H1 (cell line): Measurements from ENCODE around the gene MOB1B. TPM values are rescaled to one million over a fixed set of nuclear protein-coding genes. Genes with fewer than 3 reads are reported as not detected.

Experiments
- CTCF ChIA-PET: fragments of 300-600 bp; sonication (Branson Sonifier 250); formaldehyde crosslinking; loops from one replicate; lab custom pipeline; 2021; ENCODE audit not compliant: partially characterized antibody; lab: Charles Lee
- POLR2A ChIA-PET: fragments of 300-600 bp; sonication (Branson Sonifier 250); formaldehyde crosslinking; loops from one replicate; lab custom pipeline; 2021; ENCODE audit warnings: inconsistent platforms; ENCODE audit not compliant: partially characterized antibody; lab: Charles Lee
- DNase-seq, 2 experiments: peaks; one replicate each; pipeline versions ENCODE4 v3.0.0 to v3.0.0-alpha.2; 2010 to 2022; ENCODE audit warnings: low spot score in 2 of 2, low read depth in 1 of 2, mixed read lengths in 1 of 2
- FAIRE-seq: peaks from 2 replicates; lab custom pipeline; 2011; peaks lifted over from hg19 to GRCh38; lab: Jason Lieb, UNC
- H2AFZ ChIP-seq: 2 replicates; pipeline ENCODE4 v1.8.1; 2012; ENCODE audit warnings: low read length, inconsistent platforms
- H2AK5ac ChIP-seq: 2 replicates; pipeline ENCODE4 v1.6.1; 2013; ENCODE audit warnings: low read depth, low read length
- H2BK120ac ChIP-seq: replicated peaks from 2 replicates; pipeline ENCODE3; 2013; ENCODE audit warnings: low read depth, low read length, inconsistent platforms
- H2BK12ac ChIP-seq: 2 replicates; pipeline ENCODE4 v1.6.1; 2013; ENCODE audit warnings: low read depth, low read length
- H2BK15ac ChIP-seq: 2 replicates; pipeline ENCODE4 v1.6.1; 2013; ENCODE audit warnings: low read length
- H2BK20ac ChIP-seq: 2 replicates; pipeline ENCODE4 v1.6.1; 2013; ENCODE audit warnings: low read length
- H2BK5ac ChIP-seq: 2 replicates; pipeline ENCODE4 v1.6.1; 2013; ENCODE audit warnings: low read depth, low read length
- H3K14ac ChIP-seq: 2 replicates; pipeline ENCODE4 v1.6.1; 2013; ENCODE audit warnings: inconsistent platforms; ENCODE audit not compliant: insufficient read length
- H3K18ac ChIP-seq: 2 replicates; pipeline ENCODE4 v1.6.1; 2013; ENCODE audit warnings: low read length; ENCODE audit errors: extremely low read depth
- H3K23ac ChIP-seq: 2 replicates; pipeline ENCODE4 v1.6.1; 2013; ENCODE audit warnings: inconsistent platforms; ENCODE audit not compliant: insufficient read length
- H3K23me2 ChIP-seq: 2 replicates; pipeline ENCODE4 v1.6.1; 2013; ENCODE audit warnings: low read depth, low read length
- H3K27ac ChIP-seq: 2 replicates; pipeline ENCODE4 v1.6.1; 2011; ENCODE audit warnings: low read depth, low read length, inconsistent platforms
- H3K27me3 ChIP-seq, 4 experiments: replicated peaks in 1 of 4; 1 replicate in 1 of 4; 2 replicates in 3 of 4; pipeline versions ENCODE4 v1.6.1 to v1.8.1; 2011 to 2013; ENCODE audit warnings: low read length in 3 of 4, mild to moderate bottlenecking in 3 of 4, inconsistent platforms in 2 of 4, mixed read lengths in 2 of 4, moderate library complexity in 1 of 4; ENCODE audit not compliant: control insufficient read depth in 3 of 4, insufficient read depth in 3 of 4; ENCODE audit errors: extremely low read depth in 1 of 4
- H3K36me3 ChIP-seq, 4 experiments: 2 replicates each; pipeline versions ENCODE4 v1.6.1 to v1.8.1; 2011 to 2013; ENCODE audit warnings: mild to moderate bottlenecking in 4 of 4, low read length in 3 of 4, moderate library complexity in 2 of 4, control low read depth in 1 of 4, inconsistent platforms in 1 of 4; ENCODE audit not compliant: insufficient read depth in 4 of 4, control insufficient read depth in 2 of 4
- H3K4ac ChIP-seq: replicated peaks from 2 replicates; pipeline ENCODE3; 2013; ENCODE audit warnings: low read length, low read depth, mixed read lengths, inconsistent platforms; ENCODE audit not compliant: insufficient read length
- H3K4me1 ChIP-seq, 4 experiments: replicated peaks in 1 of 4; 1 replicate in 1 of 4; 2 replicates in 3 of 4; pipeline versions ENCODE4 v1.6.1 to v1.8.1; 2011 to 2013; ENCODE audit warnings: low read length in 3 of 4, inconsistent platforms in 2 of 4, mixed read lengths in 1 of 4; ENCODE audit not compliant: insufficient read depth in 4 of 4, control insufficient read depth in 3 of 4
- H3K4me2 ChIP-seq, 2 experiments: 2 replicates each; pipeline versions ENCODE4 v1.6.1 to v1.8.1; 2011 to 2013; ENCODE audit warnings: low read depth in 2 of 2, low read length in 2 of 2, control low read depth in 1 of 2, inconsistent platforms in 1 of 2, mild to moderate bottlenecking in 1 of 2; ENCODE audit not compliant: insufficient read depth in 1 of 2
- H3K4me3 ChIP-seq, 4 experiments: fragments of 200-600, 300-600 bp in 1 of 4; sonication (generic), shearing (Covaris generic), sonication (Bioruptor Twin) in 1 of 4; 2 replicates each; pipeline versions ENCODE4 v1.5.1 to v1.8.1; 2011 to 2016; ENCODE audit warnings: low read length in 4 of 4, low read depth in 3 of 4, control low read depth in 2 of 4, inconsistent platforms in 2 of 4, mild to moderate bottlenecking in 2 of 4, mixed read lengths in 1 of 4, moderate library complexity in 1 of 4; ENCODE audit not compliant: insufficient read depth in 2 of 4; ENCODE audit errors: extremely low read depth in 1 of 4
- H3K56ac ChIP-seq: replicated peaks from 2 replicates; pipeline ENCODE3; 2013; ENCODE audit warnings: low read depth, mild to moderate bottlenecking, mixed read lengths, low read length, inconsistent platforms; ENCODE audit not compliant: insufficient read length
- H3K79me1 ChIP-seq: 2 replicates; pipeline ENCODE4 v1.6.1; 2013; ENCODE audit warnings: low read depth, low read length, control low read depth
- H3K79me2 ChIP-seq, 2 experiments: 2 replicates each; pipeline versions ENCODE4 v1.6.1 to v1.8.1; 2012 to 2013; ENCODE audit warnings: low read length in 2 of 2, mild to moderate bottlenecking in 2 of 2, inconsistent platforms in 1 of 2; ENCODE audit not compliant: insufficient read depth in 2 of 2, control insufficient read depth in 1 of 2
- H3K9ac ChIP-seq, 4 experiments: replicated peaks in 1 of 4; 1 replicate in 1 of 4; 2 replicates in 3 of 4; pipeline versions ENCODE4 v1.6.1 to v1.8.1; 2011 to 2013; ENCODE audit warnings: low read depth in 3 of 4, low read length in 3 of 4, control low read depth in 2 of 4, mild to moderate bottlenecking in 2 of 4, moderate library complexity in 2 of 4, inconsistent platforms in 1 of 4; ENCODE audit errors: extremely low read depth in 1 of 4
- H3K9me3 ChIP-seq, 2 experiments: 2 replicates each; pipeline versions ENCODE4 v1.6.1 to v1.8.1; 2012 to 2013; ENCODE audit warnings: mild to moderate bottlenecking in 2 of 2, moderate library complexity in 2 of 2, control low read depth in 1 of 2, inconsistent platforms in 1 of 2, low read depth in 1 of 2, low read length in 1 of 2, mixed read lengths in 1 of 2; ENCODE audit not compliant: insufficient read depth in 2 of 2
- H4K20me1 ChIP-seq, 2 experiments: replicated peaks in 1 of 2; 2 replicates each; pipeline versions ENCODE3 to v1.8.1; 2011 to 2013; ENCODE audit warnings: inconsistent platforms in 2 of 2, low read length in 2 of 2, mild to moderate bottlenecking in 1 of 2; ENCODE audit not compliant: insufficient read depth in 2 of 2, control insufficient read depth in 1 of 2
- H4K5ac ChIP-seq: 2 replicates; pipeline ENCODE4 v1.6.1; 2013; ENCODE audit warnings: low read length, low read depth, mixed read lengths, inconsistent platforms; ENCODE audit not compliant: insufficient read length
- H4K8ac ChIP-seq: 2 replicates; pipeline ENCODE4 v1.8.0; 2013; ENCODE audit warnings: mild to moderate bottlenecking, moderate library complexity, low read length, inconsistent platforms; ENCODE audit not compliant: insufficient read depth; ENCODE audit errors: extremely low read depth
- H4K91ac ChIP-seq: replicated peaks from 2 replicates; pipeline ENCODE3; 2013; ENCODE audit warnings: low read length, mixed read lengths, inconsistent platforms; ENCODE audit not compliant: insufficient read length
- KDM4A ChIP-seq: IDR thresholded peaks from one replicate; pipeline ENCODE4 v1.7.1; 2012; ENCODE audit warnings: low read depth, mild to moderate bottlenecking, moderate library complexity, low read length, inconsistent platforms; ENCODE audit not compliant: severe bottlenecking
- RAD21 ChIP-seq, 2 experiments: IDR thresholded peaks in 1 of 2; conservative IDR thresholded peaks in 1 of 2; 2 replicates each; pipeline ENCODE4 v1.6.1; 2011; ENCODE audit warnings: low read depth in 2 of 2, low read length in 2 of 2, improper control_type of control experiment in 1 of 2, inconsistent platforms in 1 of 2, mild to moderate bottlenecking in 1 of 2, moderate library complexity in 1 of 2
- SAP30 ChIP-seq: fragments of 300-600 bp; sonication (generic); IDR thresholded peaks from 2 replicates; pipeline ENCODE4 v1.7.1; 2012; ENCODE audit warnings: low read length, moderate library complexity, mild to moderate bottlenecking, inconsistent platforms; ENCODE audit not compliant: insufficient read depth, insufficient replicate concordance
- WGBS, 2 experiments: shearing (Covaris generic) in 1 of 2; methylation state at CpG; one replicate each; pipeline versions ENCODE4 v1.1.6 to v1.1.7; 2013 to 2015; ENCODE audit warnings: low lambda C conversion rate in 2 of 2, mixed read lengths in 2 of 2, inconsistent platforms in 1 of 2, low coverage in 1 of 2, missing lambda C conversion rate in 1 of 2; ENCODE audit not compliant: insufficient replicate concordance in 2 of 2, insufficient coverage in 1 of 2, insufficient read length in 1 of 2; ENCODE audit errors: extremely low coverage in 1 of 2, missing lambda C conversion rate in 1 of 2; 5-methylcytosine and 5-hydroxymethylcytosine counted together
- polyA plus RNA-seq, 7 experiments: library from polyadenylated mRNA; depleted of rRNA in 3 of 7; stranded (reverse) in 5 of 7; unstranded in 2 of 7; fragments of >200 nt in 5 of 7; fragments of 200-250 nt in 2 of 7; gene quantifications; 1 replicate in 5 of 7; 2 replicates in 1 of 7; 4 replicates in 1 of 7; pipeline versions ENCODE4 v1.2.1 to v1.2.3, GENCODE V29; 2011 to 2013; ENCODE audit warnings: missing spikeins in 2 of 7, mixed read lengths in 2 of 7
- total RNA-seq: library from RNA; stranded (reverse); fragmentation: NEBNext Ultra II Directional; extraction: Animal tissue kit (Norgen Biotek cat#: 25700); gene quantifications from 2 replicates; pipeline ENCODE4 v1.2.1, GENCODE V29; 2021

The MOB1B gene
- total and polyA plus RNA-seq, 2 of the 8 experiments (the other 6 are each of a cell fraction or from before 2014, with no cell fraction given), result 3.8 to 33.5 TPM

DNA sequence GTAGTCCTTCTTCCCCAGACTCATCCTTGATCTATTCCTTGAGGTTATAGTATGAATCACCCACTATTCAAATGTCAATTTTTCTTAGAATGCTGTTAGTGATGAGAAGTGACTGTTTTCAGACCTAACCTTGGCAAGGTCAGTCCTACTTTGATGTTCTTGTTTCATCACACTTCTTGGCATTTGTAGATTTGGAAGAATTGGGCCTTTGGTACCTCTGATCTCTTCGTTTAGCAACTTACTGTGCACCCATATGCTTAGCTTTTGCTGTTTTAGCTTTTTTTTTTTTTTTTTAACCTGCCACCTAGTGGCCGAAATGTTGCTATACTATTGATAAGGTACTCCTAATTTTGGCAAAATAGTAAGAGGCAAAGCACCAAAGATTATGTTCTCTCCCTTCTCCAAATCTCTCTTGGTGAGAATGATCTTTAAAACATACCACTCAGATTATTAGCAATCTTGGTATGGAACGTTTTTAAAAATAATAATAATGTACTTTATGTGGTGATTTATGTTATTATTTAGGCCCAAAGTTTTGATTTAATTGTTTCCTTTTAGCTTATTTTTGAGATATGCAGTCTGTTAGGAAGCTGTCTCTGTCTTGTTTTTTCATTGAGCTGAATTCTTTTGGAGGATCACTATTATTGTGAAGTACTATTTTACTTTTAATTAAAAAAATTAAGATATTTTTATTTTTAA, 107.9 kb downstream of the MOB1B start:
- no peak overlapping the region for H3K4me2 ChIP-seq
- no peak overlapping the region for H2AK5ac ChIP-seq
- H4K20me1 ChIP-seq, result peaks cover 0 to 2% of the 10 kb centered on the region in 2 experiments
- no peak overlapping the region for H4K5ac ChIP-seq
- peaks cover 0 to 44% of the 10 kb centered on the region in 2 experiments; a peak in 2 of 4 replicates for H3K79me2 ChIP-seq
- no peak overlapping the region for H3K56ac ChIP-seq
- no peak for FAIRE-seq
- no peak overlapping the region for H2BK120ac ChIP-seq
- no peak overlapping the region for H2BK12ac ChIP-seq
- no peak for DNase-seq
- H3K9me3 ChIP-seq, result peaks cover 0 to 2% of the 10 kb centered on the region in 2 experiments; a peak in 1 of 4 replicates
- H4K8ac ChIP-seq, result no peak overlapping the region
- H3K36me3 ChIP-seq, result peaks cover 0 to 7% (median 0%) of the 10 kb centered on the region in 4 experiments; a peak in 3 of 8 replicates
- WGBS, 2 experiments, result 13% methylated on average over 3 of the region's 3 CpGs; no CpG with 5 or more reads in 1 of the 2 experiments
- H3K14ac ChIP-seq, result no peak overlapping the region
- no peak overlapping the region for H2BK20ac ChIP-seq
- H2BK5ac ChIP-seq, result no peak overlapping the region
- H3K23ac ChIP-seq, result no peak overlapping the region
- no peak overlapping the region for H3K9ac ChIP-seq
- H3K18ac ChIP-seq, result no peak overlapping the region
- H3K4me3 ChIP-seq, result no peak overlapping the region
- ChIA-PET CTCF (interaction anchor here (0.6 to 4.4 kb wide), 33 partner anchors 8 to 1834 kb away, joined by 3 to 40 read pairs (median 3); partner anchors contain the start of genes DCK and MOB1B), POLR2A (interaction anchor here (0.7 to 1.2 kb wide), 3 partner anchors 17 to 171 kb away, joined by 3 to 4 read pairs (median 3); partner anchors contain the start of genes DCK and GRSF1)
- H3K27ac ChIP-seq, result no peak overlapping the region
- H3K79me1 ChIP-seq, result no peaks in the 10 kb centered on the region; the same call in 1 of the 2 replicates
- H3K4ac ChIP-seq, result no peak overlapping the region
- H2AFZ ChIP-seq, result no peak overlapping the region
- no peak overlapping the region for H2BK15ac ChIP-seq
- no peaks in the 10 kb centered on the region for H3K23me2 ChIP-seq
- no peak overlapping the region for H4K91ac ChIP-seq
- H3K27me3 ChIP-seq, result no peaks in the 10 kb centered on the region
- peaks cover 0 to 1% (median 0%) of the 10 kb centered on the region in 4 experiments; a peak in 3 of 7 replicates for H3K4me1 ChIP-seq
- peak; percentile 24 to 42; a peak in 3 of 4 replicates for TF ChIP-seq RAD21 (IDR thresholded peaks at IDR 0.05 in 1 of 2, conservative IDR thresholded peaks at IDR 0.05 in 1 of 2; ENCODE audit: low read depth in 2 of 2, low read length in 2 of 2)
- no peak for TF ChIP-seq SAP30
- TF ChIP-seq KDM4A, result no peak
